Effector memory CD4-positive, alpha-beta T cell (primary cell): ENCODE results near the gene RIC3.

ENCODE experiments used
- DNase-seq, 3 donors: peaks; one replicate each; pipeline ENCODE4 v3.0.0-alpha.2; 2020
- H3K27ac ChIP-seq: 2 replicates; pipeline ENCODE4 v1.7.0; 2013; ENCODE audit warnings: mild to moderate bottlenecking, low read length, moderate library complexity; ENCODE audit not compliant: insufficient read depth, poor library complexity, severe bottlenecking
- H3K27me3 ChIP-seq: replicated peaks from 2 replicates; pipeline ENCODE4 v1.7.0; 2013; ENCODE audit warnings: mild to moderate bottlenecking, low read length; ENCODE audit not compliant: insufficient read depth, control insufficient read depth, poor library complexity, severe bottlenecking
- H3K36me3 ChIP-seq: 2 replicates; pipeline ENCODE4 v1.7.0; 2013; ENCODE audit warnings: mild to moderate bottlenecking, low read length, moderate library complexity; ENCODE audit not compliant: control insufficient read depth, insufficient read depth
- H3K4me1 ChIP-seq: 2 replicates; pipeline ENCODE4 v1.7.0; 2013; ENCODE audit warnings: low read length, mild to moderate bottlenecking; ENCODE audit not compliant: control insufficient read depth, insufficient read depth, poor library complexity, severe bottlenecking
- H3K4me3 ChIP-seq: 2 replicates; pipeline ENCODE4 v1.7.0; 2013; ENCODE audit warnings: low read length, low read depth, mild to moderate bottlenecking; ENCODE audit not compliant: insufficient read depth, poor library complexity, severe bottlenecking
- H3K9me3 ChIP-seq: 2 replicates; pipeline ENCODE4 v1.7.0; 2013; ENCODE audit warnings: mild to moderate bottlenecking, low read length, moderate library complexity; ENCODE audit not compliant: control insufficient read depth

Gene RIC3

GRCh38 chr11:8083871-8084281 lies 84.9 kb downstream of the RIC3 start:
- peaks cover 5% of the 10 kb centered on the region for H3K4me1 ChIP-seq
- no peak overlapping the region for H3K4me3 ChIP-seq
- peaks cover 12% of the 10 kb centered on the region for H3K27me3 ChIP-seq
- H3K36me3 ChIP-seq, result no peaks in the 10 kb centered on the region
- DNase-seq, result no peak
- H3K27ac ChIP-seq, result no peak overlapping the region
- no peaks in the 10 kb centered on the region for H3K9me3 ChIP-seq

GRCh38 chr11:8083088-8083395 lies 85.8 kb downstream of the RIC3 start:
- DNase-seq, result no peak
- H3K4me1 ChIP-seq, result peaks cover 5% of the 10 kb centered on the region
- H3K9me3 ChIP-seq, result no peaks in the 10 kb centered on the region
- H3K27me3 ChIP-seq, result peaks cover 12% of the 10 kb centered on the region
- no peak overlapping the region for H3K4me3 ChIP-seq
- no peak overlapping the region for H3K27ac ChIP-seq
- no peaks in the 10 kb centered on the region for H3K36me3 ChIP-seq

- Histone ChIP-seq H3K4me1 (peaks cover 5% of the 10 kb centered on the region), H3K4me3 (no peak overlapping the region), H3K27ac (no peak overlapping the region), H3K9me3 (no peaks in the 10 kb centered on the region), H3K36me3 (no peaks in the 10 kb centered on the region), H3K27me3 (peaks cover 12% of the 10 kb centered on the region)
- DNase-seq, result no peak
Measured at GRCh38 chr11:8082391-8083087, 86.3 kb downstream of the RIC3 start.

- Histone ChIP-seq H3K9me3 (no peaks in the 10 kb centered on the region), H3K27ac (no peak overlapping the region), H3K4me1 (peaks cover 5% of the 10 kb centered on the region), H3K27me3 (peaks cover 12% of the 10 kb centered on the region), H3K36me3 (no peaks in the 10 kb centered on the region), H3K4me3 (no peak overlapping the region)
- no peak for DNase-seq
Measured at GRCh38 chr11:8081591-8082250, 87.1 kb downstream of the RIC3 start.

- no peak within 1 kb of the TSS for H3K27ac ChIP-seq
- no peaks in the 10 kb centered on the region for H3K9me3 ChIP-seq
- H3K4me1 ChIP-seq, result peaks cover 5% of the 10 kb centered on the region
- peaks cover 12% of the 10 kb centered on the region for H3K27me3 ChIP-seq
- H3K36me3 ChIP-seq, result no peaks in the 10 kb centered on the region
- DNase-seq, result no peak
- peak within 1 kb of the TSS; percentile 42 for H3K4me3 ChIP-seq
Measured at GRCh38 chr11:8080674-8081590, 87.9 kb downstream of the RIC3 start, which contains the start of gene TUB. TUB (plus strand) TSS chr11:8081211; CDS start chr11:8081511, 300 bp downstream.

- no peak overlapping the region for H3K27ac ChIP-seq
- peaks cover 5% of the 10 kb centered on the region for H3K4me1 ChIP-seq
- no peaks in the 10 kb centered on the region for H3K9me3 ChIP-seq
- peaks cover 12% of the 10 kb centered on the region for H3K27me3 ChIP-seq
- no peak for DNase-seq
- H3K36me3 ChIP-seq, result no peaks in the 10 kb centered on the region
- no peak overlapping the region for H3K4me3 ChIP-seq
Measured at GRCh38 chr11:8080069-8080670, 88.7 kb downstream of the RIC3 start.

- Histone ChIP-seq H3K9me3 (no peaks in the 10 kb centered on the region), H3K36me3 (no peaks in the 10 kb centered on the region), H3K27me3 (peaks cover 12% of the 10 kb centered on the region)
Measured at GRCh38 chr11:8079111-8079675, 89.6 kb downstream of the RIC3 start.

GRCh38 chr11:8075119-8075726 lies 93.6 kb downstream of the RIC3 start:
- Histone ChIP-seq H3K4me1 (no peaks in the 10 kb centered on the region), H3K36me3 (no peaks in the 10 kb centered on the region), H3K4me3 (no peak overlapping the region), H3K9me3 (no peaks in the 10 kb centered on the region), H3K27me3 (no peaks in the 10 kb centered on the region), H3K27ac (no peak overlapping the region)
- DNase-seq, result no peak

More at GRCh38 chr11:8079111-8079675, 89.6 kb downstream of the RIC3 start:
- H3K4me1 ChIP-seq, result peaks cover 5% of the 10 kb centered on the region
- H3K27ac ChIP-seq, result no peak overlapping the region
- no peak for DNase-seq
- H3K4me3 ChIP-seq, result no peak overlapping the region
